GM18909 (cell line): ENCODE results near the gene TBC1D26.
"Not testable (repeated sequence)": the region's sequence is repeated elsewhere in the genome, so short reads cannot be mapped to it uniquely, and the experiment has no call there.

Experiments used
- ATAC-seq: cut with Tn5 transposase; IDR thresholded peaks from one replicate; pipeline ENCODE4 v1.9.1; 2021; ENCODE audit warnings: mild to moderate bottlenecking; ENCODE audit not compliant: unreplicated experiment, poor library complexity

Gene TBC1D26

DNA sequence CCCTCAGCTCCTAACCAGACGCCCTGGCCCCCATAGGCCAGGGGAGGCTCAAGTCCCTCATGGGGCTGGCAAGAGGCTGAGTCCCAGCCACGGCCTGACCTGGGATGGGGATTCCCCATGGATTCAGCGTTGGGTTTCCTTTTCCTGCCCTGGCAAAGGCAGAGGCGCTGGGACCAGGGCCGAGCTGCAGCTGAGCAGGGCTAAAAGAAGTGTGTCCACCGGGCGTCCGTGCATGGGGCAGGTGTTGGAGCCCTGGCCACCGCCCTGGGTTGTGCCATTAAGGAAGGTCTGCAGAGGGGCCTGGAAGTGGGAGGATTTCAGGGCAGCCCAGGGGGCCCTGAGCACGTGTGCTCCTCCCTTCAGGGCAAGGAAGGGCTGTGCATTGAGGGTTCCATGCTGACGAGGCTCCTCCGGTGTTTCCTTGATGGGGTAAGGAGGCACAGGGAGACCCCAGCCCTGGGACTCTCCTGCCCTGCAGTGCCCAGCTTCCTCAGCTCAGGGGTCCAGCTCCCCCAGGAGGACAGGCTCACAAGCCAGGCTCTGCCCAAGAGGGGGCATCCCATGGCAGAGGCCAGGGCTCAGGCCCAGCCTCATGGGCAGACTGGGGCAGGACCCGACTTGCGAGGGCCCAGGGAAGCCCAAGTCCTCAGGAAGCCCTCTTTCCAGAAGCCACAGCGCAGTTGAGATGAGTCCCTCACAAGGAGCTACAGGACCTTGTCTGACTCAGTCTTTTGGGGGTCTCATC, 10.1 kb downstream of the TBC1D26 start:
- no peak for ATAC-seq

DNA sequence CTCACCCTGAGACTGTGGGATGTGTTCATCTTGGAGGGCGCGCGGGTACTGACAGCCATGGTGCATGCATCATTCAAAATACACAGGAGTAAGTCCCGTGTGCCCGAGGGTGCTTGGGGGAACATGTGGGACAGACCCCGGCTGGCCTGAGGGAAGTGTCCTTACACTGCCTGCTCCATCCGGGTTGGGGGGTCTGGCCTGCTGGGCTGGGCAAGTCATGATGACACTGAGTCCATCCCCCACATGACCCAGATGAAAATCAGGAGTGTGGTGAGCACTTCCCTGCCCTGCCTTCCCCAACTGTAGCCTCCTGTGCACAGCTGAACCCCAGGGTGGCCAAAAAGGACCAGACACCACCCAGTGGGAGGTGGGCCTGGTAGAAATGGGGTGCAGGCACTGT, 10.8 kb downstream of the TBC1D26 start:
- ATAC-seq: no peak

DNA sequence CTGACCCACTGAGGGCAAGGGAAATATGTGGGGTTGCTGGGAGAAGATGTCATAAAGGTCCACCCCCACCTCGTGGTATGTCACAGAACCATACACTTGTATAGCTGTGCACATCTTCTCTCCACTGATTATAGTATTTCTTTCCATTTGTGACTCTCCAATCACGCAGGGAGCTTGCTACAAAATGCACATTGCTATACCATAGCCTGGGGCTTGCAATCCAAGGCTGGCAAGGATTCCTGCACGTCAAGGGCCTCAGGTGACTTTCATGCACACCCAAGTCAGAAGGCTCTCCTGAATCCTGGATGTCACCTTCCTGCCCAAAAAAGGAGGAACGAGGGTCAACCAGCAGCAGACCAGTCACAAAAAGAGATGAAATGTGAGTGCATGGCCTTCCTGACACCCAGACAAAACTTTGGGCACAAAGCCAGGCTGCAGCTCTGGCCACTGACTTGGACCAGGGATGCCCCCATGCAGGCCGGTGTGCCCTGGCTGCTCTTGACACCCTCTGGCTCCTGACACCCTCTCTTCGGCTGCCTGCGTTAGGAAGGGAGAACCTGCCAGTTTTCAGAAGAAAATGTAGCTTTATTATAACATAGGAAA, 12.1 kb downstream of the TBC1D26 start:
- no peak for ATAC-seq

DNA sequence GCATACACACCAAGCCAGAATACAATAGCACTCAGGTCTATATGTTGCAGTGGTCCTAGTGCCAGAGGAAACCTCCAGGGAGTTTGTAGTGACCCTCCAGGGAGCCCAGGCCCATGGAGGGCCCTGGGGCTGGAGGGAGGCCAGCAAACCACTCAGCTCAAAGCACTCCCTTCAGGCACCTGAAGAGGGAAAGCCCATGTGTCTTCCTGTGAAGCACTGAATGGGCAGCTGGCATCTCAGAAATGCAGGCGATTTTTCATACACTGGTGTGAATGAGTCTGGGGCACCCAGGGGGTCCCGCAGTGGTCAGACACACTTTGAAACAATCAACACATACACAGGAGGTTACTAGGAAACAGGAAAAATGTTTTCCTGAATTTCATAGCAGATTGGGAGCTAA, 12.8 kb downstream of the TBC1D26 start:
- ATAC-seq: no peak

DNA sequence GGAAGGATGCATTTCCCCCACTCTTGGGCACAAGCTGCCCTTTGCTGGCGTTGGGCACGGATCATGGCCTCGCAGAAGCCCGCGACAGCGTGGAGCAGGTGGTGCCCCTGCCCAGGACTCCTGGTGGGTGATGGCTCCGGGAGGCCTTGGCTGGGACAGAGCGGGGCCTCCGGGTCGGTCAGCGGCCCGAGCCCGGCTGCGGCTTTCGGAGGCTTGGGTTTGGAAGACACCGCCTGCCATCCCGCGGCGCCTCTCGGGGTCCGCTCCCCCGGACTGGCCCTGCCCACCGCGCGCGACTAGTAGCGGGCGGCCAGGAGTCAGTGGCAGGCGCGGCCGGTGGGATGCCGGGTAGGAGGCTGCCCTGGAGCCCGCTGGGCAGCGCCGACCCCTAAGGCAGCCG, 17.3 kb downstream of the TBC1D26 start:
- not testable (repeated sequence) for ATAC-seq

DNA sequence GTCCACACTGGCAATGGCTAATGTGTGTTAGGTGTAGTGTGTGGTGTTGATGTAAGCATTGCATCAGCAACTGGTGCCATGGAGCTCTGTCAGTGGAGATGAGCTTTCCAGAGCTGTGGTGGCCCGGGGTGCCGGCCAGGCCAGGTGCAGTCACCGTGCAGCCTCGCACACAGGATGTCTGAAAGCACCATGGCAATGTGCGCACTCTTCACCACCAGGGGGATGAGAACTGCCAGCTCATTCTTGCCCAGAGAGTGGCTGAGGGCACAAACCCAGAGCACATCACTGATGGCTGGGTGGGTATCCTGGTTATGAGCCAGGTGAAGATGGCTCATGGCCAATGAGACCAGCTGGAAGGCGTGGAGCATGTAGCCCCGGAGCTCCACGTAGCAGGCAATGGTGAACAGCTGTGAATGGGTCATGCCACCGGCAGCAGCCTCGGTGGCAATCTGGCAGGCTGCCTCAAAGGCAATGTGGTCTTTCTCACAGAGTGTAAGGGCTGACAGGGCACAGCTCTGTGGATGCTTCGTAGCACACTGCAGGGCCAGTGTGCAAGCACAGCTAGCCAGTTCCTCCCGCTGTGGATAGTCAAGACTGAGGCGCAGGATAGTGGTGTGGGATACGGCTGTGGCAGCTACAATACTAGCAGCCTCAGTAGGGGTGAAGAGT, 36.9 kb downstream of the TBC1D26 start:
- ATAC-seq: not testable (repeated sequence)

DNA sequence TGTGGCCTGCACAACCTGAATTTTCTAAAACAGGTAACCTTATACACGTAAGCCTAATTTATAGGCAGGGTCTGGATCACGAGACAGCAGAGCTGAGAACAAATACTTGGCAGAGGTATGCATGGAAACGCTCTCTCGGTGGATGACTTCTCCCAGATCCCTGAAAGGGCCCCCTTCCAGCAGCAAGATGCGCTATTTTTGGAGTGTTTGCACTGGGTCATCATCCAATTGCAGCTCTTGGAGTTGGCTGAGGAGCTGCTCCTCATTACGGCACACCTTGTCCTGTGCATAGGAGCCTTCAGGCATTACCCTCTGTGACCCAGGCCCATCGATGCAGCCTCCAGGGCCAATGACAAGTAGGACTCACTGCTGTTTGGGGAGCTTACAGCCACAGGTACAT, 38.6 kb downstream of the TBC1D26 start:
- ATAC-seq: not testable (repeated sequence)

DNA sequence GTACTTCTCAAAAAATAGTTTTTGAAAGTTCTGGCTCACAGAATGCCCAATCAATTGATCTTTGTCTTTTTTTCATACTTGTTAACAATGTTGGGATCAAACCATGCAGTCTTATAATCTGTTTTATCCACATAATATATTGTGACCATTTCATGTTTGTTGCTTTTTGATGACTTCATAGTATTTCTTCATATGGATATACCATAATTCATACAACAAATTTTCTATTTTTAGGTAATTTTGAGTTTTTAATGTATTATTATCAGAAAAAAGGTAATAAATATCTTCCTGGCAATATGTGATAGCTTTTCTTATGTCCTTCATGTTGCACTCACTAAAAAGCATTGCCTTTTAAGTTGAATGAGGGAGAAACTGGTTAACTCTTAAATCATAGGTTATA, 44.8 kb downstream of the TBC1D26 start:
- no peak for ATAC-seq

DNA sequence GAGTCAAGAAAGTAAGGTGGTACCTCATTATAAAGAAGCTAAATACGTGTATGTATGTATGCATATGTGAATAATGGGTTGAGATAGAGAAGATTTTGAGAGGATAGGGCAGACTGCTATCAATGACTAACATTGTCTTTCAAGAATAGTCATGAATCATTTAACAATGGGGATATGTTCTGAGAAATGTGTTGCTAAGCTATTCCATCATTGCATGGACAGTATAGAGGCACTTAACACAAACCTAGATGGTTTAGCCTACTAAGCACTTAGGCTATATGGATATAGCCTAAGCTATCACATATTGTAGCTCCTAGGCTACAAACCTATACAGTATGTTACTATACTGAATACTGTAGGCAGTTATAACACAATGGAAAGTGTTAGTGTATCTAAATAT, 45.2 kb downstream of the TBC1D26 start:
- ATAC-seq: no peak

DNA sequence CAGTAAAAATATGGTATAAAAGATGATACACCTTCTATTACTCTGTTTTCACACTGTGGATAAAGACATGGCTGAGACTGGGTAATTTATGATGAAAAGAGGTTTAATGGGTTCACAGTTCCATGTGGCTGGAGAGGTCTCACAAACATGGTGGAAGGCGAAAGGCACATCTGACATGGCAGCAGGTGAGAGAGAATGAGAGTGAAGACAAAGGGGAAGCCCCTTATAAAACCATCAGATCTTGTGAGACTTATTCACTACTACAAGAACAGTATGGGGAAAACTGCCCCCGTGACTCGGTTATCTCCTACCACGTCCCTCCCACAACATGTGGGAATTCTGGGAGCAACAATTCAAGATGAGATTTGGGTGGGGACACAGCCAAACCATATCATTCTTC, 45.6 kb downstream of the TBC1D26 start:
- no peak for ATAC-seq

DNA sequence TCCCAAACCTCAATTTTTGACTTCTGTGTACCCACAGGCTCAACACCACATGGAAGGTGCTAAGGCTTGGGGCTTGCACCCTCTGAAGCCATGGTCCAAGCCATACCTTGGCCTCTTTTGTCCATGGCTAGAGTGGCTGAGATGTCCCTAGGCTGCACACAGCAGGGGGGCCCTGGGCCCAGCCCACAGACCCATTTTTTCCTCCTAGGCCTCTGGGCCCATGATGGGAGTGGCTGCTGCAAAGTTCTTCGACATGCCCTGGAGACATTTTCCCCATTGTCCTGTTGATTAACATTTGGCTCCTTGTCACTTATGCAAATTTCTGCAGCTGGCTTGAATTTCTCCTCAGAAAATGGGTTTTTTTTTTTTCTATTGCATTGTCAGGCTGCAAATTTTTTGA, 47.0 kb downstream of the TBC1D26 start:
- no peak for ATAC-seq

DNA sequence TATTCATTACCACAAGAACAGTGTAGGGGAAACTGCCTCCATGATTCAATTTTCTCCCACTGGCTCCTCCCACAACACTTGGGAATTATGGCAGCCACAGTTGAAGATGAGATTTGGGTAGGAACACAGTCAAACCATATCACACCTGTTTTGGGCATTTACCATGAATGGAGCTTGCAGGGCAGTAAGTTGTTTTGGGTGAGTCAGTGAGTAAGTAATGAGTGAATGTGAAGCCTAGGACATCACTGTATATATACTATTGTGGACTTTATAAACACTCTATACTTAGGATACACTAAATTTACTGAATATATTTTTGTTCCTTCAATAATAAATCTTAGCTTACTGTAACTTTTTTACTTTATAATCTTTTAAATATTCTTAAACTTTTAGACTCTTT, 48.1 kb downstream of the TBC1D26 start:
- no peak for ATAC-seq

DNA sequence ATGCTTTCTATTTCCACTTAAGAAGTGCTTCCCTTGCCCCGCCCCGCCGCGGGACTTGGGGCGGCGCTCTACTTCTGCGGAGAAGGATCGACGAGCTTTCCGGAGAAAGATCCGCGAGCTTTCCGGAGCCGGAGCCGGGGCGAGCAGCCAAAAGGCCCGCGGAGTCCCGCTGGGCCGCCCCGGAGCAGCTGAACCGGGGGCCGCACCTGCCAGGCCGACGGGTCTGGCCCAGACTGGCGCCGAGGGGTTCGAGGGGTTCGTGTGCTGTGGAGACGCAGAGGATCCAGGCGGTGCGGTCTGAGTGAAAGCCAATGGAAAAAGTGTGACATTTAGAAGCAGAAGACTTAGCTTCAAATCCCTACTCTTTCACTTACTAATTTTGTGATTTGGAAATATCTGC, 50.8 kb downstream of the TBC1D26 start:
- no peak for ATAC-seq

DNA sequence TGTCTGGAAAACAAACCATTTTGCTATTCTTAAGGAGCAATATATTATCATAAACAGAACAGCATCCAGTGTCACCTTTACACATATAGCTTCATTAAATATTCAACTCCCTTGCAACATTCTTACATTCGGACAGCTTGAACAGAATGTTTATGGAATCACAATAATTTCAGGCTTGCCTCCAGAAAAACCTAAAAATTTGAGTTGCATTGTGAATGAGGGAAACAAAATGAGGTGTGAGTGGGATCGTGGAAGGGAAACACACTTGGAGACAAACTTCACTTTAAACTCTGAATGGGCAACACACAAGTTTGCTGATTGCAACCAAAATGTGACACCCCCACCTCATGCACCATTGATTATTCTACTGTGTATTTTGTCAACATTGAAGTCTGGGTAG, 51.4 kb downstream of the TBC1D26 start:
- ATAC-seq: no peak

DNA sequence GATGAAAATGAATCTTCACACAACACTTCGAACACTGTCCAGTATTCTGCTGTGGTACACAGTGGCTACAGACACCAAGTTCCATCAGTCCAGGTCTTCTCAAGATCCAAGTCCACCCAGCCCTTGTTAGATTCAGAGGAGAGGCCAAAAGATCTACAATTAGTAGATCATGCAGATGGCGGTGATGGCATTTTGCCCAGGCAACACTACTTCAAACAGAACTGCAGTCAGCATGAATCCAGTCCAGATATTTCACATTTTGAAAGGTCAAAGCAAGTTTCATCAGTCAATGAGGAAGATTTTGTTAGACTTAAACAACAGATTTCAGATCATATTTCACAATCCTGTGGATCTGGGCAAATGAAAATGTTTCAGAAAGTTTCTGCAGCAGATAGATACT, 52.3 kb downstream of the TBC1D26 start:
- ATAC-seq: not testable (repeated sequence)

DNA sequence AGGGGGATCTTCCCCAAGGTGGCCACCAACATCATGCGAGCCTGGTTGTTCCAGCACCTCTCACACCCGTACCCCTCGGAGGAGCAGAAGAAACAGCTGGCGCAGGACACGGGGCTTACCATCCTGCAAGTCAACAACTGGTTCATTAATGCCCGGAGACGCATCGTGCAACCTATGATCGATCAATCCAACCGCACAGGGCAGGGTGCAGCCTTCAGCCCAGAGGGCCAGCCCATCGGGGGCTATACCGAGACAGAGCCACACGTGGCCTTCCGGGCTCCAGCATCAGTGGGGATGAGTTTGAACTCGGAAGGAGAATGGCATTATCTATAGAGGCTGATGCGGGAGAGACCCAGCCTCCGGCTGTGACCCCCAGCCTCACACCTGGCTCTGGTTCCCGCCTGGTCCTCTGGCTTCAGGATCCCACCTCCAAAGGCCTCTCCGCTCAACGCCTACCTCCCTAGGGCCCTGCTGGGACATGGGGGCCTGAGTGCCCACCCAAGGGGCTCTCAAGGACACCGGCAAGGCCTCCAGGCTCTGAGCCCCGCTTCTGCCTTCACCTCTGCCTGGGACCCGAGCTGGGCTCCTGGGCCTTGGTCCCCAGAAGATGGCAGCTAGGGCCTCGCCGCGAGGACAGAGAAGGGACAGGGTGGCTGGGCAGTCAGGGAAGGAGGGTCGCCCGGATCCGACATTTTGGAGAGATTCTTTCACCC, 55.4 kb downstream of the TBC1D26 start:
- not testable (repeated sequence) for ATAC-seq

DNA sequence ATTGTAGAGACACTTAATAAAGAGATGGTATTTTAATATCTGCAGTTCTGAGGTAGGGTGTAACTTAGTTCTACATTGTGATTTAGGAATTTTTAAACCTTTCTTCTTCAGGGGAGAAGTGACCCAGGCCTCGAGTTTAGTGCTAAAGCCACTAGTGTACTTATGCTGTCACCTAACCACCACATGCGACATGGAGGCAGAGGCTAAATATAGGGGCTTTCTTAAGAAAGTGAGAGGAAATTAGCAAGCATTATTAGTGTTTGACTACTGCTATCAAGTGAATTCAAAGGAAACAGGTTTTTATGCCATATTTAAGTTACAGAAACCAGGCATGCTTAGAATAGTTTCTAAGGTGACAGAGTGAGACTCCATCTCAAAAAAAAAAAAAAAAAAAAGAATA, 56.3 kb downstream of the TBC1D26 start:
- ATAC-seq: not testable (repeated sequence)
